ENCODE measurements around the gene RAB11FIP4. TPM values are rescaled to one million over a fixed set of nuclear protein-coding genes. Genes with fewer than 3 reads are reported as not detected.
"Not testable (repeated sequence)": the region's sequence is repeated elsewhere in the genome, so short reads cannot be mapped to it uniquely, and the experiment has no call there.

The RAB11FIP4 gene, protein sequence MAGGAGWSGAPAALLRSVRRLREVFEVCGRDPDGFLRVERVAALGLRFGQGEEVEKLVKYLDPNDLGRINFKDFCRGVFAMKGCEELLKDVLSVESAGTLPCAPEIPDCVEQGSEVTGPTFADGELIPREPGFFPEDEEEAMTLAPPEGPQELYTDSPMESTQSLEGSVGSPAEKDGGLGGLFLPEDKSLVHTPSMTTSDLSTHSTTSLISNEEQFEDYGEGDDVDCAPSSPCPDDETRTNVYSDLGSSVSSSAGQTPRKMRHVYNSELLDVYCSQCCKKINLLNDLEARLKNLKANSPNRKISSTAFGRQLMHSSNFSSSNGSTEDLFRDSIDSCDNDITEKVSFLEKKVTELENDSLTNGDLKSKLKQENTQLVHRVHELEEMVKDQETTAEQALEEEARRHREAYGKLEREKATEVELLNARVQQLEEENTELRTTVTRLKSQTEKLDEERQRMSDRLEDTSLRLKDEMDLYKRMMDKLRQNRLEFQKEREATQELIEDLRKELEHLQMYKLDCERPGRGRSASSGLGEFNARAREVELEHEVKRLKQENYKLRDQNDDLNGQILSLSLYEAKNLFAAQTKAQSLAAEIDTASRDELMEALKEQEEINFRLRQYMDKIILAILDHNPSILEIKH
- 100 to 1,000 TPM in 1 of 4 donors, 10 to 100 TPM in 3; 41.0 to 173 (median 53.7) TPM for total RNA-seq

GRCh38 chr17:31391496-31391949 lies at the start of gene RAB11FIP4:
Gene RAB11FIP4 (plus strand): TSS chr17:31391675. CDS start chr17:31391853, 178 bp downstream.
- intact Hi-C loops (cut with DNase I; ENCODE audit: low total_unique reads) (no loop called here), in situ Hi-C loops (cut with MboI; ENCODE audit: low pct_ligation_motif_present in 1 of 4, low pct_unique_long_range_greater_than_20kb in 1 of 4, low sequenced_read_pairs in 3 of 4) (no loop called here)
- TF ChIP-seq POLR2A (IDR thresholded peaks at IDR 0.05) (no peak), EP300 (IDR thresholded peaks at IDR 0.05; ENCODE audit: low read depth) (no peak), POLR2AphosphoS5 (IDR thresholded peaks at IDR 0.05) (no peak)
- TF ChIP-seq, protein P1, sequence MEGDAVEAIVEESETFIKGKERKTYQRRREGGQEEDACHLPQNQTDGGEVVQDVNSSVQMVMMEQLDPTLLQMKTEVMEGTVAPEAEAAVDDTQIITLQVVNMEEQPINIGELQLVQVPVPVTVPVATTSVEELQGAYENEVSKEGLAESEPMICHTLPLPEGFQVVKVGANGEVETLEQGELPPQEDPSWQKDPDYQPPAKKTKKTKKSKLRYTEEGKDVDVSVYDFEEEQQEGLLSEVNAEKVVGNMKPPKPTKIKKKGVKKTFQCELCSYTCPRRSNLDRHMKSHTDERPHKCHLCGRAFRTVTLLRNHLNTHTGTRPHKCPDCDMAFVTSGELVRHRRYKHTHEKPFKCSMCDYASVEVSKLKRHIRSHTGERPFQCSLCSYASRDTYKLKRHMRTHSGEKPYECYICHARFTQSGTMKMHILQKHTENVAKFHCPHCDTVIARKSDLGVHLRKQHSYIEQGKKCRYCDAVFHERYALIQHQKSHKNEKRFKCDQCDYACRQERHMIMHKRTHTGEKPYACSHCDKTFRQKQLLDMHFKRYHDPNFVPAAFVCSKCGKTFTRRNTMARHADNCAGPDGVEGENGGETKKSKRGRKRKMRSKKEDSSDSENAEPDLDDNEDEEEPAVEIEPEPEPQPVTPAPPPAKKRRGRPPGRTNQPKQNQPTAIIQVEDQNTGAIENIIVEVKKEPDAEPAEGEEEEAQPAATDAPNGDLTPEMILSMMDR (IDR thresholded peaks at IDR 0.05) = no peak
- DNase-seq = no peak
- no peak within 1 kb of the TSS for H3K27ac ChIP-seq
- H3K36me3 ChIP-seq = no peaks in the 10 kb centered on the region
- no CpG with 5 or more reads among the region's 69 CpGs for WGBS, 2 donors (ENCODE audit: low coverage in 1 of 2)
- H3K9me3 ChIP-seq = no peaks in the 10 kb centered on the region
- peak within 1 kb of the TSS; percentile 16 to 55 (median 30) for H3K4me3 ChIP-seq
- H3K27me3 ChIP-seq = peaks cover 70% of the 10 kb centered on the region
- peaks cover 5 to 13% (median 11%) of the 10 kb centered on the region in 4 donors for H3K4me1 ChIP-seq

DNA sequence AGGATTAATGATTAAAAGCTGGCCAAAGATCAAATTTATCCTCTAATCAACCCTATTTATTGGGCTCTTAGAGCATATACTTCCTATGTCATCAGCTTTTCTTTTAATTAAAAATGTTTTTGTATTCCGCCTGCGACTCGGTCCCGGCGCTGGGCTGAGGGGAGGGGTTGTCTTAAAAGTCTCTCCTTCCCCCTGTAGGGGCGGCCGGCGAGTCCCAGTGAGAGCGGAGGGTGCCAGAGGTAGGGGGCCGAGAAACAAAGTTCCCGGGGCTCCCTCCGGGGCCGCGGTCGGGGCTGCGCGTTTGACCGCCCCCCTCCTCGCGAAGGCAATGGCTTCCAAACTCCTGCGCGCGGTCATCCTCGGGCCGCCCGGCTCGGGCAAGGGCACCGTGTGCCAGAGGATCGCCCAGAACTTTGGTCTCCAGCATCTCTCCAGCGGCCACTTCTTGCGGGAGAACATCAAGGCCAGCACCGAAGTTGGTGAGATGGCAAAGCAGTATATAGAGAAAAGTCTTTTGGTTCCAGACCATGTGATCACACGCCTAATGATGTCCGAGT lies 46.2 kb upstream of the RAB11FIP4 start:
- H3K9me3 ChIP-seq; in situ Hi-C loops (cut with MboI; ENCODE audit: low pct_ligation_motif_present in 1 of 4, low pct_unique_long_range_greater_than_20kb in 1 of 4, low sequenced_read_pairs in 3 of 4); DNase-seq; H3K27me3 ChIP-seq; intact Hi-C loops (cut with DNase I; ENCODE audit: low total_unique reads); H3K4me1 ChIP-seq; H3K4me3 ChIP-seq; H3K27ac ChIP-seq: not testable (repeated sequence)
- H3K36me3 ChIP-seq = peaks cover 0 to 28% (median 9%) of the 10 kb centered on the region in 4 donors
- WGBS, 2 donors (ENCODE audit: low coverage in 1 of 2) = 98 to 100% methylated on average over 2 to 12 of the region's 34 CpGs

- intact Hi-C loops (cut with DNase I; ENCODE audit: low total_unique reads) = no loop called here
- TF ChIP-seq, protein P1 (IDR thresholded peaks at IDR 0.05) = no peak
- in situ Hi-C loops (cut with MboI; ENCODE audit: low pct_ligation_motif_present in 1 of 4, low pct_unique_long_range_greater_than_20kb in 1 of 4, low sequenced_read_pairs in 3 of 4) = no loop called here
- no peak overlapping the region for H3K27ac ChIP-seq
- H3K4me3 ChIP-seq = no peak overlapping the region
- H3K9me3 ChIP-seq = no peaks in the 10 kb centered on the region
- peaks cover 0 to 29% (median 14%) of the 10 kb centered on the region in 4 donors for H3K36me3 ChIP-seq
- no peaks in the 10 kb centered on the region for H3K4me1 ChIP-seq
- H3K27me3 ChIP-seq = no peaks in the 10 kb centered on the region
- DNase-seq = no peak
These were observed 42.0 kb upstream of the RAB11FIP4 start for GRCh38 chr17:31349454-31349853.

DNA sequence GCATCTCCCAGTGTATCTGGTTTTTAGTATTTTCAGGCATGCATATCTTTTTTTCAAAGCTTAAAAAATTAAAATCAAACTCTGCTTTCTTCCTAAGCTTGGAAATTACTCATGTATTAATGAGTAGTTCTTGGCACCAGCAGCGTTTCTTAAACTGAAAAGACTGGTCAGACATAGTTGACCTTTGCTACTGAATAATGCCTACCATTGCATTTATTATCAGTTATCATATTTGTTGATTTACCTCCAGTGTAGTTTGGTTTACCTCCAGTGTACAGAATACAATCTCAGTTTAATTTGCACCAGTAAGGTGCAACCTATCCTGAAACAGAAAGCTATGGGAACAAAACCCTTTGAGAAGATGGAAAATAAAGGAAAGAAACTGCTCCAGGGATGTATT lies 35.5 kb upstream of the RAB11FIP4 start:
- Histone ChIP-seq H3K9me3 (no peaks in the 10 kb centered on the region), H3K36me3 (peaks cover 0 to 34% (median 11%) of the 10 kb centered on the region in 4 donors), H3K4me1 (no peaks in the 10 kb centered on the region), H3K27ac (no peak overlapping the region), H3K27me3 (no peaks in the 10 kb centered on the region), H3K4me3 (no peak overlapping the region)
- no peak for DNase-seq
- TF ChIP-seq EP300 (IDR thresholded peaks at IDR 0.05; ENCODE audit: low read depth) = no peak
- TF ChIP-seq, protein P1 (IDR thresholded peaks at IDR 0.05) = no peak
- no peak for TF ChIP-seq POLR2AphosphoS5 (IDR thresholded peaks at IDR 0.05)
- WGBS, 2 donors (ENCODE audit: low coverage in 1 of 2) = 58 to 60% methylated on average over 1 of the region's 1 CpG
- intact Hi-C loops (cut with DNase I; ENCODE audit: low total_unique reads) (no loop called here), in situ Hi-C loops (cut with MboI; ENCODE audit: low pct_ligation_motif_present in 1 of 4, low pct_unique_long_range_greater_than_20kb in 1 of 4, low sequenced_read_pairs in 3 of 4) (no loop called here)

All from transverse colon (tissue), 4 donors.